Measurements from ENCODE around the gene MYBPC3. TPM values are rescaled to one million over a fixed set of nuclear protein-coding genes. Genes with fewer than 3 reads are reported as not detected.

Gene MYBPC3
- total RNA-seq, 1 donor from 2014 or later, result 0.06 TPM

- Histone ChIP-seq H3K9ac (no peak overlapping the region), H3K27me3 (no peaks in the 10 kb centered on the region), H4K20me1 (ENCODE audit: low read depth) (no peaks in the 10 kb centered on the region), H3K4me1 (no peaks in the 10 kb centered on the region), H3F3A (ENCODE audit: low read depth) (no peaks in the 10 kb centered on the region), H3K27ac (no peak overlapping the region), H3K79me2 (ENCODE audit: low read depth) (no peaks in the 10 kb centered on the region), H3K36me3 (no peaks in the 10 kb centered on the region), H2AFZ (replicated peaks) (peak overlapping the region; percentile 50), H3K4me2 (no peak overlapping the region), H3K4me3 (no peak overlapping the region), H3K9me3 (ENCODE audit: low read depth) (no peaks in the 10 kb centered on the region)
- Mint-ChIP-seq H3K9me3 (no peaks in the 10 kb centered on the region), H3K36me3 (no peaks in the 10 kb centered on the region), H3K27me3 (ENCODE audit: insufficient read depth, low read depth) (peaks cover 6% of the 10 kb centered on the region), H3K27ac (no peak overlapping the region), H3K4me3 (no peak overlapping the region), H3K4me1 (no peaks in the 10 kb centered on the region)
- no peak for TF ChIP-seq EZH2phosphoT487 (IDR thresholded peaks at IDR 0.05)
- no peak for TF ChIP-seq CTCF (IDR thresholded peaks at IDR 0.05)
- TF ChIP-seq EZH2 (IDR thresholded peaks at IDR 0.05), result no peak
- no peak for DNase-seq (ENCODE audit: low spot score)
Observed at GRCh38 chr11:47383071-47383470, 30.6 kb upstream of the MYBPC3 start.

- no peaks in the 10 kb centered on the region for H3K4me1 ChIP-seq
- H2AFZ ChIP-seq (replicated peaks), result no peak overlapping the region
- H3K36me3 ChIP-seq, result no peaks in the 10 kb centered on the region
Observed at GRCh38 chr11:47380078-47380477, 27.6 kb upstream of the MYBPC3 start.

GRCh38 chr11:47379317-47379716 is 26.8 kb upstream of the MYBPC3 start:
- no peak overlapping the region for H3K4me2 ChIP-seq
- Mint-ChIP-seq H3K4me1 (peaks cover 4% of the 10 kb centered on the region), H3K27me3 (ENCODE audit: insufficient read depth, low read depth) (peaks cover 6% of the 10 kb centered on the region), H3K36me3 (no peaks in the 10 kb centered on the region), H3K9me3 (no peaks in the 10 kb centered on the region), H3K27ac (no peak overlapping the region), H3K4me3 (no peak overlapping the region)
- H3K9ac ChIP-seq, result no peak overlapping the region
- no peak overlapping the region for H2AFZ ChIP-seq (replicated peaks)
- no peaks in the 10 kb centered on the region for H3K9me3 ChIP-seq (ENCODE audit: low read depth)
- no peak overlapping the region for H3K4me3 ChIP-seq
- no peaks in the 10 kb centered on the region for H4K20me1 ChIP-seq (ENCODE audit: low read depth)
- no peaks in the 10 kb centered on the region for H3K27me3 ChIP-seq
- H3K4me1 ChIP-seq, result no peaks in the 10 kb centered on the region
- no peaks in the 10 kb centered on the region for H3K79me2 ChIP-seq (ENCODE audit: low read depth)
- TF ChIP-seq CTCF (IDR thresholded peaks at IDR 0.05), result no peak
- TF ChIP-seq EZH2phosphoT487 (IDR thresholded peaks at IDR 0.05), result no peak
- no peak for TF ChIP-seq EZH2 (IDR thresholded peaks at IDR 0.05)
- H3F3A ChIP-seq (ENCODE audit: low read depth), result no peaks in the 10 kb centered on the region
- no peaks in the 10 kb centered on the region for H3K36me3 ChIP-seq
- H3K27ac ChIP-seq, result no peak overlapping the region
- no peak for DNase-seq (ENCODE audit: low spot score)

More at GRCh38 chr11:47380078-47380477, 27.6 kb upstream of the MYBPC3 start:
- Histone ChIP-seq H3K9ac (no peak overlapping the region), H3F3A (ENCODE audit: low read depth) (no peaks in the 10 kb centered on the region), H3K4me3 (no peak overlapping the region), H3K9me3 (ENCODE audit: low read depth) (no peaks in the 10 kb centered on the region), H3K4me2 (no peak overlapping the region), H3K79me2 (ENCODE audit: low read depth) (no peaks in the 10 kb centered on the region), H4K20me1 (ENCODE audit: low read depth) (no peaks in the 10 kb centered on the region), H3K27me3 (no peaks in the 10 kb centered on the region), H3K27ac (no peak overlapping the region)
- Mint-ChIP-seq H3K4me1 (peaks cover 4% of the 10 kb centered on the region), H3K36me3 (no peaks in the 10 kb centered on the region), H3K9me3 (no peaks in the 10 kb centered on the region), H3K4me3 (no peak overlapping the region), H3K27me3 (ENCODE audit: insufficient read depth, low read depth) (peaks cover 6% of the 10 kb centered on the region), H3K27ac (no peak overlapping the region)
- no peak for DNase-seq (ENCODE audit: low spot score)
- TF ChIP-seq CTCF (IDR thresholded peaks at IDR 0.05) (no peak), EZH2 (IDR thresholded peaks at IDR 0.05) (no peak), EZH2phosphoT487 (IDR thresholded peaks at IDR 0.05) (no peak)
